ENCODE results near the gene SNX9.
"Not testable (repeated sequence)": the region's sequence is repeated elsewhere in the genome, so short reads cannot be mapped to it uniquely, and the experiment has no call there.

Gene SNX9

GRCh38 chr6:157823001-157823527, at the start of gene SNX9:
Gene SNX9, plus strand, starts transcription at chr6:157823246. Its CDS starts 189 bp downstream, at chr6:157823435.
- peak; percentile 87 for DNase-seq

DNA sequence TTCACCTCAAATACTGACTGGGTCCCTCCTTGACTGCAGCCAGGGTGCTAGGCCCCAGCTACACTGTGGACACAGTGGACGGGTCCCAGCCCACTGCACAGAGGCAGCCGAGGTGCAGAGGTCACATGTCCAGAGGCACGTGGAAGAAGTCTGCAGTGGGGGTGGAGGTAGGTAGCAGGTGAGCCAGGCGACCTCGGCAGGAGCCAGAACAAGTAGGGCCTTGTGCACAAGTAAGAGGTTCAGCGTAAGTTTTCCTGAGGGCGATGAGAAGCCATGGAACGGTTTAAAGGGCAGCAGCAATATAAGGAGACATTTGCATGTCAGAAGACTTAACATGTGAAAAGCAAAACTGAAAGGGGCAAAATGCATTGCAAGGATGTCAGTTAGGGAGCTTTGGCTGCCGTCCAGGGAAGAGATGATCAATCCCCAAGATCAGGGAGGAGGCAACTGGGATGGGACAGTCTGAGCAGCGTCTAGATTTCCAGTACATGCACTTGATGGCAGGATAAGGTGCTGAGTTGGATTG, 49.7 kb upstream of the SNX9 start:
- no peak for DNase-seq

GRCh38 chr6:157774153-157775135, 48.6 kb upstream of the SNX9 start:
- no peak for DNase-seq

- DNase-seq: no peak
Observed at GRCh38 chr6:157775376-157775775, 47.7 kb upstream of the SNX9 start.

GRCh38 chr6:157777344-157777743, 45.7 kb upstream of the SNX9 start:
- DNase-seq: no peak

DNA sequence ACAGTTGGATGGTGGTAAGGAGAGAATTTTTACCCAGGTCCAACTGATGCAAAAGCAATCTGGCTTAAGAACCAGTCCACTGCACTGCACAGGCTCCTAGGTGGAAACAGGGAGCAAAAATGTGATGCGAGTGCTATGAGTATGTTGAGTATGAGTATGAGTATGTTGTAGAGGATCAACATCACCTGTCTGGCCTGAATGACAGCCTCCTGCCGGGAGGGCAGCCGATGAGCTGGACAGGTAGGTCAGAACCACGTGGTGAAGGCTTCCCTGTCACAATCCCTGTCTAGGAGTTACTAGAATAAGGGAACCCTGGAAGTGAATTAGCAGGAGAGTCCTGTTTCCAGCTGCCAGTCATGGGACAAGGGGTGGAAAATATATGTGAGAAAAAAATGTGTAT, 44.3 kb upstream of the SNX9 start:
- DNase-seq: no peak

- DNase-seq: no peak
Observed at GRCh38 chr6:157779705-157780604, 43.1 kb upstream of the SNX9 start.

GRCh38 chr6:157785636-157786035, 37.4 kb upstream of the SNX9 start:
- no peak for DNase-seq

- no peak for DNase-seq
Observed at GRCh38 chr6:157786221-157786620, 36.8 kb upstream of the SNX9 start.

GRCh38 chr6:157787080-157787479, 36.0 kb upstream of the SNX9 start:
- no peak for DNase-seq

GRCh38 chr6:157788180-157788579, 34.9 kb upstream of the SNX9 start:
- DNase-seq: no peak

DNA sequence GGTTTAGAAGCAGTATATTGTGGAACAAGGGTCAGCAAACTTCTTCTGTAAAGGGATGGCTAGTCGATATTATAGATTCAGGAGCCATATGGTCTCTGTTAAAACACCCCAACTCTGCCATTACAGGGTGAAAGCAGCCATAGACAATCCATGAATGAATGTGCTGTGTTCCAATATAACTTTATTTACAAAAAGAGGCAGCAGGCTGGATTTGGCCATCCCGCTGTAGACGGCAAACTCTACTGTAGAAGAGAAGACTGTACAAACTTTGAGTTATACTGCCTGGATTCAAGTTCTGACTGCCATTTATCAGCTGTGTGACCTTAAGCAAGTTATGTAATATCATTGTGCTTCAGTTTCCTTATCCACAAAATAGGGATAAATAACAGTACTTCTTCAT, 33.7 kb upstream of the SNX9 start:
- DNase-seq: no peak

DNA sequence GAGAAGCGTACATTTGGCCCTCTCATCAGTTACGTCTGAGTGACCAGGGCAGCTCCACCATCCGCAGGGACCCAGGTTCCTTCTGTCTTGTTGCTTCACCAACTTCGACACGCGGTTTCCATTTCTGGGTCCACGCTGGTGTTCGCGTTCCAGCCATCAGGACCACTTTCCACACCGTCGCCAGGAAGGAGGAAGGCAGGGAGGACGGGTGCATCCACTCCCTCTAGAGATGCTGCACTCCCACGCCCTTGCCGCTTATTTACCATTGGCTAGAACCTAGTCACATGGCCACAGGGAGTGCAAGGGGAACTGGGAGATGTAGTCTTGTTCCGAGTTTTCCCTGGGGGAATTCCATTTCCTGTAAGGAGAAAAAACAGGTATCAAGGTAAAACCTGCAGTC, 33.2 kb upstream of the SNX9 start:
- DNase-seq: peak; percentile 66

- DNase-seq: no peak
Observed at GRCh38 chr6:157790548-157791160, 32.4 kb upstream of the SNX9 start.

- DNase-seq: no peak
Observed at GRCh38 chr6:157791450-157791849, 31.6 kb upstream of the SNX9 start.

GRCh38 chr6:157792671-157793070, 30.4 kb upstream of the SNX9 start:
- no peak for DNase-seq

DNA sequence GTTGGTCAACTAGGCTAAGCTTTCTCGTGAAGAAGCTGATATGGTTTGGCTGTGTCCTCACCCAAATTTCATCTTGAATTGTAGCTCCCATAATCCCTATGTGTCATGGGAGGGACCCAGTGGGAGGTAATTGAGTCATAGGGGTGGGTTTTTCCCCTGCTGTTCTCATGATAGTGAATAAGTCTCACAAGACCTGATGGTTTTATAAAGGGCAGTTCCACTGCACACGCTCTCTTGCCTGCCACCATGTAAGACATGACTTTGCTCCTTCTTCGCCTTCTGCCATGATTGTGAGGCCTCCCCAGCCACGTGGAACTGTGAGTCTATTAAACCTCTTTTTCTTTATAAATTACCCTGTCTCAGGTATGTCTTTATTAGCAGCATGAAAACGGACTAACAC, 29.0 kb upstream of the SNX9 start:
- DNase-seq: not testable (repeated sequence)

GRCh38 chr6:157795841-157796240, 27.2 kb upstream of the SNX9 start:
- no peak for DNase-seq

GRCh38 chr6:157798851-157799250, 24.2 kb upstream of the SNX9 start:
- no peak for DNase-seq

- not testable (repeated sequence) for DNase-seq
Observed at GRCh38 chr6:157799561-157799960, 23.5 kb upstream of the SNX9 start.

- DNase-seq: no peak
Observed at GRCh38 chr6:157800420-157801237, 22.4 kb upstream of the SNX9 start.

Data from islet precursor cell (in vitro differentiated cells).